Femur (tissue), 1 donor: ENCODE results near the gene RPH3AL.
"Not testable (repeated sequence)": the region's sequence is repeated elsewhere in the genome, so short reads cannot be mapped to it uniquely, and the experiment has no call there.

Experiments
- DNase-seq: peaks from one replicate; pipeline ENCODE4 v3.0.0-alpha.2; 2017

The RPH3AL gene

DNA sequence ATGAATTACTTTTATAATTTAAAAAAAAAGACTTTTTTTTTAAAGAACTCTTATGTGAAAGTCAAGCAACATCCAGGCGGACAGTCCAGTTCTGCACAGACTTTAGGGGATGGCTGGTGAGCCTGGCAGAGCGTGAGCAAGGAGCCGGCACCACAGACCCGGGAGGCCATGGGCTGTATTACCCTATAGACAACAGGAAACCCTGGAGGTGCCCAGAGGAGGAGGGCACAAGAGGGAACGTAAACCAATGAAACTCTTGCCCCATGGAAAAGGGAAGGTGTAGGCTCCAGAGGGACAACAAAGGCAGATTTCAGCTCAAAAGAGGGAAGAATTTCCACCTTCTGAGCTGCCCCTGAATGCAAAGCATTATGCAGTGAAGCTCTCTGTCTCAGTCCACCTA lies 25.5 kb upstream of the RPH3AL start:
- DNase-seq = no peak

DNA sequence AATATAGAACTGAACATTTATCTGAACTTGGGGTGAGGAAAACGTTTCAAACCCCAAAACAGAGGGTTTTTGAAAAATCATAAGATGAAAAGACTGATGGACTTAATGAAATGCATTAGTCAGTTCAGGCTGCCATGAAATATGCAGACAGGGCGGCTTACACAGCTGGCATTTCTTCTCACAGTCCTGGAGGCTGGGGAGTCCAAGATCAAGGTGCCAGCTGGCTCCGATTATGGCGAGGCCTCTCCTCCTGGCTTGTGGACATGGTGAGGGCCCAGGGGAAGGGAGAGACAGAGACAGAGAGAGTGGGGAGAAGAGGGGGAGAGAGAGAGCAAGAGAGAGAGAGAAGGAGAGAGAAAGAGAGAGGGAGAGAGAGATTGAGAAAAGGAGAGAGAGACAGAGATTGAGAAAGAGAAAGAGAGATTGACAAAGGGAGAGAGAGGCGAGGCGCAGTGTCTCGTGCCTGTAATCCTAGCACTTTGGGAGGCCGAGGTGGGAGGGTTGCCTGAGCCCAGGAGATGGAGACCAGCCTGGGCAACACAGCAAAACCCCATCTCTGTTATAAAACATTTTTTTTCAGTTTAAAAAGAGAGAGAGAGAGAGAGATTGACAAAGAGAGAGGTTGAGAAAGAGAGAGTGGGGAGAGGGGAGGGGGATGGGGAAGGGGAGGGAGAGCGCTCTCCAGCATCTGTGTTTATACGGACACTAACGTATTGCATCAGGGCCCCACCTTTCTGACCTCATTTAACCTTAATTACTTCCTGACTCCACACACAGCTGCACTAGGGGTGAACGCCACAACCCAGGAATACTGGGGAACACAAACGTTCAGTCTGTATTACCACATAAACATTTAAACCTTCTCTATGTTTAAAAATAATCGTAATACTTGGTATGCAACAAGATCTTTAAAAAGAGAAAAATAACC lies 24.6 kb upstream of the RPH3AL start:
- DNase-seq = peak; percentile 67

DNA sequence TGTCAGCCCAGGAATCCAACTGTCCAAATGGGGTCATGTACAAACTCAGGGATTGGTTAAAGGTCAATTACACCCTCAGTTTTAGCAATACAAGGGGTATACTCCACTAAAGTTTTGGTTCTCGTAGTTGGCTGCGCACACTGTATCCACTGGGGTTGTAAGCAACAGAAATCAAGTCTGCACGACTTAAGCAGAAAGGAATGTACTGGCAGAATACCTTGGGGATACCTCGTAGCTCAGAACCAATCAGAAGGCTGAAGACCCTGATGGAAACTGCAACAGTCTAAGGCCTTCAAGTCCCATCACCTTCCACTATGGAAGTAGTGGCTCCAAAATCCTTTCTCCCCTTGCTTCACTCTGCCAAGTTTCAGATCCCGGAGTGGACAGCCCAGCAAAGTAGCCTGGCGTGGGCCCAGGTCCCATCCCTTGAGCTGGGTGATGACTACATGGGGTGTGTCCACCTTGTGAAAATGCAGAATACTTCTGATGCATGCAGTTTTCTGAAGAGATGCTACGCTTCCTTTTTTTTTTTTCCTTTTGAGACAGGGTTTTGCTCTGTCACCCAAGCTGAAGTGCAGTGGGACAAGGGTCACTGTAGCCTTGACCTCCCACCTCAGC lies 21.1 kb upstream of the RPH3AL start:
- no peak for DNase-seq

DNA sequence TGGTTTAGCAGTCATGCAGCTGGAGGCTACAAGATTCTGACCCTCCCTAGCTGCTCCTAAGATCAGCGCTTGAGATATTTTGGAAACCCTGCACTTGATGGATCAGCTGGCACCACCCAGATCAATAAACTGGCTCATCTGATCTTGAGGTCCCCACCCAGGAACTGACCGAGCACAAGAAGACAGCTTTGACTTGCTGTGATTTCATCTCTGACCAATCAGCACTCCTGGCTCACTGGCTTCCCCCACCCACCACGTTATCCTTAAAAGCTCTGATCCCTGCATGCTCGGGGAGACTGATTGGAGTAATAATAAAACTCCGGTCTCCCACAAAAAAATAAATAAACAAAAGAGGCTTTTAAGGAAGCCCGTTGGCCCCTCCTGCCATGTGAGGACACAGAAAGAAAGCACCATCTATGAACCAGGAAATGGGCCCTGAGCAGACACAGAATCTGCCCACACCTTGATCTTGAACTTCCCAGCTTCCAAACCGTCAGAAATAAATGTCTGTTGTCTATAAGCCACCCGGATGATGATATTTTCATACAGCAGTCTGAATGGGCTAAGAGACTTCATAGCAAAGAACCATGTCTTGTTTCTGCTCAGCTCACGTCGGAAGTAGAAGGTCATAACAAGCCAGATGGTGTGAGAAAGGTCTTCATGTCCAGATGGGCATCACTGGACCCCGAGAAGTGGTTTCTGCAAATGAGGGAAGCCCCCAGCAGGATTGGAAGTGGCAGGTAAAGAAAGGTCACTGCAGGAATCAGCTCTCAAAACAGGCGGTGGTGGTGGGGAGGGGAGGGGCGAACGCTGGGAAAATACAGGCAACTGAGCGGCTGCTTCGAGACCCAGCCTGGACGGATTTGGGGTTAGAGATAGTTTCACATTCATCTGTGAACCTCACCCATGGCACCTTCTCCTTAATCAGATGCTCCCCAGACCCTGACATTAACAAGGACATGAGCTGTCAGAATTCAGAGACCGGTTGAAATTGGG lies 19.8 kb upstream of the RPH3AL start:
- no peak for DNase-seq

DNA sequence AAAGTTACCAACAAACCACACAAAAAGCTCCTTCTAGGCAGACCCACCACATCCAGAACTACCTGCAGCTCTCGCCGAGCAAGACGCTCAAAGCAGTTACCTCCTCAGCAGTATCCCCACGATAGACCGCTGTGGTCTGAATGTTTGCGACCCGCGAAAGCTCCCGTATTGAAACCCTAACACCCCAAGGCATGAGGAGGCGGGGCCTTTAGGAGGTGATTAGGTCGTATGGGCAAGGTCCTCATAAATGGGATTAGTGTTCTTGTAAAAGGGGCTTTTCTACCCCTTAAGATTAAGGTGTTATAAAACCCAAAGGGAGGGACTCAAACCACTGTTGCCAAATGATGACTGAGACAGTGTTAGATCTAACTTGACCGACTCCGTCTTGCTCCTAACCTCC lies 19.0 kb upstream of the RPH3AL start:
- no peak for DNase-seq

DNA sequence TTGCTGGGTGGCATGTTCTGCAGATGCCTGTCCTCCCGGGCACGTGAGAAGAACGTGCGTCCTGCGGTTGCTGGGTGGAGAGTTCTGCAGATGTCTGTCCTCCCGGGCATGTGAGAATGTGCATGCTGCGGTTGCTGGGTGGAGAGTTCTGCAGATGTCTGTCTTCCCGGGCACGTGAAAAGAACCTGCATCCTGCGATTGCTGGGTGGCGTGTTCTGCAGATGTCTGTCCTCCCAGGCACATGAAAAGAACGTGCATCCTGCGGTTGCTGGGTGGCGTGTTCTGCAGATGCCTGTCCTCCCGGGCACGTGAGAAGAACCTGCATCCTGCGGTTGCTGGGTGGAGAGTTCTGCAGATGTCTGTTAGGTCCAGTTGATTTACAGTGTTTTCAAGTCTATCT lies 15.0 kb upstream of the RPH3AL start:
- not testable (repeated sequence) for DNase-seq

DNA sequence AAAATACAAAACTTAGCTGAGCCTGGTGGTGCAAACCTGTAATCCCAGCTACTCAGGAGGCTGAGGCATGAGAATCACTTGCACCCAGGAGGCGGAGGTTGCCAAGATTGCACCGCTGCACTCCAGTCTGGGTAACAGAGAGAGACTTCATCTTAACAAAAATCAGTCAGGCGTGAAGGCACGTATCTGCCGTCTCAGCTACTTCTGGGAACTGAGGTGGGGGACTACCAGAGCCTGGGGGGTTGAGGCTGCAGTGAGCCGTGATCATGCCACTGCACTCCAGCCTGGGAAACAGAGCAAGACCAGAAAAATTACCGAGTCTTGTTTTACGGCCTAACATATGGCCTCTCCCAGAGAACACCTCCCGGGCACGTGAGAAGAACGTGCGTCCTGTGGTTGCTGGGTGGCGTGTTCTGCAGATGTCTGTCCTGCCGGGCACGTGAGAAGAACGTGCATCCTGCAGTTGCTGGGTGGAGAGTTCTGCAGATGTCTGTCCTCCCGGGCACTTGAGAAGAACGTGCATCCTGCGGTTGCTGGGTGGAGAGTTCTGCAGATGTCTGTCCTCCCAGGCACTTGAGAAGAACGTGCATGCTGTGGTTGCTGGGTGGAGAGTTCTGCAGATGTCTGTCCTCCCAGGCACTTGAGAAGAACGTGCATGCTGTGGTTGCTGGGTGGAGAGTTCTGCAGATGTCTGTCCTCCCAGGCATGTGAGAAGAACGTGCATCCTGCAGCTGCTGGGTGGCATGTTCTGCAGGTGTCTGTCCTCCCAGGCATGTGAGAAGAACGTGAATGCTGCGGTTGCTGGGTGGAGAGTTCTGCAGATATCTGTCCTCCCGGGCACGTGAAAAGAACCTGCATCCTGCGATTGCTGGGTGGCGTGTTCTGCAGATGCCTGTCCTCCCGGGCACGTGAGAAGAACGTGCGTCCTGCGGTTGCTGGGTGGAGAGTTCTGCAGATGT lies 14.3 kb upstream of the RPH3AL start:
- DNase-seq = not testable (repeated sequence)

DNA sequence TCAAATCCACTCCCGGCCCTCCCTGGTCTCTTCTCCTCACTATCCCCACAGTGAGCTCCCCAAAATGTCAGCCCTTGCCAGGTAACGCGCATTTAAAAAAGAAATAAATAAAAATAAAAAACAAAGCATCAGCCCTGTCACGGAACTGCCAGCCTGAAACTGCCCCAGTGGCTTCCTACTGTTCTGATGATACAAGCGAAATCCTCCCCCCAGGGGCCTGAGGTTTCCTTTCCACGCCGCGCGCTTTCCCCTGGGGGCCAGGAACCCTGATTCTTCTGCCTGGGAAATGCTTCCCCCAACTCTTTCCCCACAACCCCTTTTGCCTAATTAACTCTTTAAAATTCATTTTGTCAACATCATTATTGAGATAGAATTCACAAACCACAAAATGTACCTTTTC lies 12.2 kb upstream of the RPH3AL start:
- DNase-seq = no peak

DNA sequence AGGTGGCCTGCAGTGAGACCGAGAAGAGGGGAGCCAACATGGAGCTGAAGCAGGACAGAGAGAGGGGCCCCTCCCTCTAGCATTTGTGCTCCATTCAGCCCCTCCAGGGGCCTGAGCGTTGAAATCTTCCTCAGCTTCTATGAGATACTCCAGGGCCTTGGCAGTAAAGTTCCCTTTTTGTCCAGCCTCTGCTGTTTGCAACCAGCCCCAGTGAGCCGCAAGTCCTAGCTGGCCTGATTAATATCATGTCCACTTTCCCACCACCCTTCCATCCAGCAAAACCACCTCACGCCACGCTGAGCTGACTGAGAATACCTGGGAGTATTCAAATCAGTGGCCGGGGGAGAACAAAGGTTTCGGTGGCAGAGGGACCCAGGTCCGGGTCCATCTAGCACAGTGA lies 11.7 kb upstream of the RPH3AL start:
- DNase-seq = no peak

DNA sequence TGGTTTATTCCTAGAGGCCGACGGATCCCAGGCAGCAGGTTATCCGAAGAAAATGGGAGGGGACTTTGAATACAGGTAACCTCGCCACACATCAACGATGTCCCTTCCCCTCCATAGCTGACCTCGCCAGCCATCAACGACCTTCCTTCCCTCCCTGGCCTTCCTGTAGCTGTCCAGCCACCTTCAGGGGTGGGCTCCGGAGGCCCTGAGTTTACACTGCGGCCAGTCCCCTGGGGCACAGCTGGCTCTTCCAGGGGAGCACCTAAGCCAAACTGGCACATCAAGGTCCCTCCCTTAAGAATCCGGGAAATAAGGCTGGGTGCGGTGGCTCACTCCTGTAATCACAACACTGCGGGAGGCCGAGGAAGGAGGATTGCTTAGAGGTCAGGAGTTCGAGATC lies 10.1 kb upstream of the RPH3AL start:
- no peak for DNase-seq

DNA sequence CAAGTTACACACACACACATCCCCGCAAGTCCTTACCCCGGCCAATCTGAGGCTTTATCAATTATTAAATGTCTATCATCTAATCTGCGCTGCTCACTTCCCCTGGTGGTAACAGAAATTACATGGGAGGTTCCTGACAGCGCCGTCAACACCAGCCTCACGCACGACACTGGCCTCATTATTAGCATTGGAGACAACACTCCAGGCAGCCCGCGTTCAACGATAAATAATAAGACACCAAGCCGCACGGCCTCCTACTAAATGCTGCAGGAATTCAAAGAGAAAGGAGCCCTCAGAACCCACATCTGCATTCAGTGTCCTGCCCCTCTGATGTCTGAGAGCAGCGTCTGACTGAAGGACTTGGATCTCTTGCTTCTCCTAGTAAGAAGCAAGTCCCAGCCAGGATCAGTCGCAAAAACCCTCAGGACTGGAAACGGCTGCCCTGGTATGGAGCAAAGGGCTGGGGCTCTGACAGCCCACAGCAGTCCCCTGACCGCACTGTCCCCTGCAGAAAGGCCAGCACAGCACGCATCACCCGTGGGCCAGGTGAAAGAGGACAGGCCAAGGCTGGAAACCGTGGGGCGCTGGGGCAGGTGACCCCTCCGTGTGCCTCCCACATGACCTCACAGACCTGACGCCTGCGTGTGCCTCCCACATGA lies 7.6 kb upstream of the RPH3AL start:
- DNase-seq = no peak

DNA sequence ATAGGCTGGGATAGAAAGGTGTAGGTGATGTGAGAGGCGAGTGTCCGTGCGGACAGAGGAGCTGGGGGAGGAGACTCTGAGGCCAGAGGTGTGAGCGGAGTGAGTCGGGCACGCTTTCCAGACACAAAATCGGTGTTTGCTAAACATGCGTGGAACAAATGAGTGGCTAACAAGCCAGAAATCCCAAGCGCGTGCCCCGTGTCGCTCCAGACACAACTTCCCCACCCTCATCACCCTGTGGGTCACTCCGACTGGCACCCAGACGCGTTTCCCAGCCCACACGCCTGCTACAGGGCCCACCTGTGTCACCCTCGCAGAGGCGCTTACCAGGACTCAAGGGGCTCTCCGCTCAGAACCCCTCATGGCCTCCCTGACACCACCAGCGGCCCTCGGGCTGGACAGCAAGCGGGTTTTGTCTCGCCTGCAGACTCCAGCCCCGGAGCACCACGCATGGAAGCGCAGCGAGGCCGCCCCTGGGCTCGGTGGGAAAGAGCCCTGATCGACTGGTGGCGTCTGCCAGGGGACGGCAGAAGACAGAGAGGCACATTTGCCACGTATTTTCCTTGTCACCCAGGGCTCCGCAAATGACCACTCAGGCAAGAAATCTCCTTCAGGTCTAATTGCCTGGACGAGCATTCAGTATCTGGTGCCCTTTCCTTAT lies 6.0 kb upstream of the RPH3AL start:
- DNase-seq = no peak

DNA sequence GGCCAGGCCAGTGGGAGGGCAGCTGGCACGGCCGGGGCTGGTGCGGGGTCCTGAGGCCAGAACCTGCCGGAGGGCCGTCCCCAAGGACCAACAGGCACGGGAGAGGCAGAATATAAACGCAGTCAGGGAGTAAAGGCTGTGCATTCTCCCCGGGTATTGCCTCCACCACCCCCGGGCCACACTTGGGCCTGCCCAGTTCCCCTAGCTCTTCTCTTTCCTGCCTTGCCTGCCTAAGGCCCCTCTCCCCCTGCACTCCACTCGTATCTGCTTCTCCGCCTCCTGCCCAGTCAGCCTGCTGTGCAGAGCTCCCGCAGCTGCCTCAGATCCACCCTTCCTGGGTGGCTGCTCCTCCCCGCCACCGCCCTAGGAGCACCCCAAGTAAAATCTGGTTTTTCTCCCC lies 5.0 kb upstream of the RPH3AL start:
- DNase-seq = no peak

DNA sequence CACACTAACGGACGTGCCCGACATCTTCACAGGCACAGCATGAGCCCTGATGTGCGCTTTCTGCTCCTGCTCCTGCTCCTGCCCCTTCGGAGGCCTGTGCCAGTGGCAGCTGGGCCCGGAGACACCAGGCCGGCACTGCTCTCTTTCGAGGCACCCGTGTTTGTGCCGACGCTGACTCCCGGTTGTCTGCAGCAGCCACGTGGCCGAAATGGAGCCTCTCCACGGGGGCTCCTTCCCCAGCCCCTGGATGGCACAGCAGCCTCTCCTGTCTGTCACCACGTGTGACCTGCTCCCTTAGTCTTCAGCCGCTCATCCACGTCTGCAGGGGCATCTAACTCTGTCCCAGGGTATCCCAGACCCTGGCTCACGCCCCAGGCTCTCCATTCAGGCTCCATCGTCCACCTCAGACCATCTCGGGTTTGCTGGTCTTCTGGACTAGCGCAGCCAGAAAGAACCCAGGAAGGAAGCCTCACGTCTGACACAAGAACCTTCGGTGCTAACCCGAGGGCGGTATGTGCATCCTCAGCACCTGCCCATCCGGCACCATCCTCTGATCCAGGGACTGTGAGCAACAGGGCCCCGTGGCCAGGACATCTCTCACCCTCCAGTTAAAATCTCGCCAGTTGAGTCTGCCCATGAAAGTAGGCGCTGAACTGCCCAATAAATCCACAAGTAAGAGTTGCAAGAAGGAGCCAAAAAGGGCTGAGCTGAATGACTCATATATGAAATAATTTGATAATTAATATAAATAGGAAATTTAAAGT lies 4.2 kb upstream of the RPH3AL start:
- DNase-seq = no peak

DNA sequence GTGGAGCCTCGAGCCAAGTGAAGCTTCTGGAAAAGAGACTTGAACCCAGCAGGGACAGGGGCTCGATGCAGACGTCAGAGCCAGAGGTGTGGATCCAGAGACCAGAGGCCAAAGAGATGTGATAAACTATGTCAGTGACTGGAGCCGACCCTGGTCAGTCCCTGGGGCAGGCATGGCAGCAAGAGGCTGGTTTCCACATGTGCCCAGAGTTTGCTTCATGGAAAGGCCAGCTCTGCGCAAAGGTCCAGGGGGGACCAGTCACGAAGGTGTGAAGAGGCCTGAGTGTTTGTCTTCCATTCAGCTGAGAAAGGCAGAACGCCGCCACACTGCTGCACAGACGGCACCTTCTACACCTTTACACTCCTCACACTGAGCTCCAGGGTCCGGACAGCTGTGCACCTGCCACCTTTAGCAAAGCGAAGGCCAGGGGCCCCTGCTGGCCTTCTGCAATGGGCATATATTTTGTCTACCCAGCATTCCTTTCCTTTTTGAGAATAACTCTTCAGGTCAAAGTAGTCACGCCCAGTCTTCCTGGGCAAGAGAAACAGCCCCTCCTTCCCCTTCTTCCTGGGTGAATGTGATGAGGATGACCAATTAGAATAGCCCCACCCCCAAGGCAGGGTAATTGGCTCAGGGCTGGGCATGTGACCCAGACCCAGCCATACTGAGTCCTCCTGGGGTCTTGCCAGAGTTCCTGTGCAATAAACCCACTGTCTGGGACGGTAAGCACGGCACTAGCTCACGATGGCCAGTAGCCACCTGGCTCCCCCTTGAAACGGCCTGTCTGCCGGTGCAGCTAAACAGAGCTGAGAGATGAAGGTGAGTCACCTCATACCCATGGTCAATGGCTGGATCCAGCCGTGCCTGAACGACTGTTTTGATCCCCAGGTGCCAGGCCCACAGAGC lies 2.3 kb upstream of the RPH3AL start:
- no peak for DNase-seq

DNA sequence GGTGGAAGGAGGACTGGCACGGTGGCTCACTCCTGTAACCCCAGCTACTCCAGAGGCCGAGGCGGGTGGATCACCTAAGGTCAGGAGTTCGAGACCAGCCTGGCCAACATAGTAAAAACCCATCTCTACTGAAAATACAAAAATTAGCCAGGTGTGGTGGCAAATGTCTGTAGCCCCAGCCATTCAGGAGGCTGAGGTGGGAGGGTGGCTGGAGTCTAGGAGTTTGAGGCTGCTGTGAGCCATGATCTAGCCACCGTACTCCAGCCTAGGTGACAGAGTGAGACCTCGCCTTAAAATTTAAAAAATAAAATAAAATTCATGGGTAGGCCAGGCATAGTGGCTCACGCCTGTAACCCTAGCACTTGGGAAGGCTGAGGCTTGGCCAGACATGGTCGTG lies 1.2 kb upstream of the RPH3AL start:
- DNase-seq = no peak

DNA sequence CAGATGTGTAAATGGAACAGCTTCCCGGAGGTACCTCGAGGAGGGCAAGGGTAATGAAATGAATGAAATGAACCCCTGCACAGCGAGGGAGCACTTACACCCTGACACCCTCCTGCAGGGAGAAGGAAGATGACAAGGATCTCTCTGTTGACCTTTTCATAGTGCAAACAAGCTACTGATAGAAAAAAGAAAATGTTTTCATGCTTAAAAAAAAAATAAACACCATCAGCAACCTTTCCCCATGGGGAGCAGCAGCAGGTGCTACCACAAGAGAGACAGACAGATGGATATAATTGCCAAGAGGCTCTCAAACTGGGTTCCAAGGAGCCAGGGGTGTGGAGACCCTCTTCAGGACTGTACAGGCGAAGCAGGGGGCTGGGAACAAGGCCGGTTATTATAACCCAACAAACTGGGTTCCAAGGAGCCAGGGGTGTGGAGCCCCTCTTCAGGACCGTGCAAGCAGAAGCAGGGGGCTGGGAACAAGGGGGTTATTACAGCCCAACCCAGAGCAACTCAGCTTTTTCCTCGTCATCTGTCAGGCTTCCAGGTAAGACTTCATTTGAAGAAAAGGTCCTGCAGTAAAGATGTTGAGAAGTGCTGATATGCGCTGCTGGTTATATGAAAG lies 718 bp upstream of the RPH3AL start:
- no peak for DNase-seq

DNA sequence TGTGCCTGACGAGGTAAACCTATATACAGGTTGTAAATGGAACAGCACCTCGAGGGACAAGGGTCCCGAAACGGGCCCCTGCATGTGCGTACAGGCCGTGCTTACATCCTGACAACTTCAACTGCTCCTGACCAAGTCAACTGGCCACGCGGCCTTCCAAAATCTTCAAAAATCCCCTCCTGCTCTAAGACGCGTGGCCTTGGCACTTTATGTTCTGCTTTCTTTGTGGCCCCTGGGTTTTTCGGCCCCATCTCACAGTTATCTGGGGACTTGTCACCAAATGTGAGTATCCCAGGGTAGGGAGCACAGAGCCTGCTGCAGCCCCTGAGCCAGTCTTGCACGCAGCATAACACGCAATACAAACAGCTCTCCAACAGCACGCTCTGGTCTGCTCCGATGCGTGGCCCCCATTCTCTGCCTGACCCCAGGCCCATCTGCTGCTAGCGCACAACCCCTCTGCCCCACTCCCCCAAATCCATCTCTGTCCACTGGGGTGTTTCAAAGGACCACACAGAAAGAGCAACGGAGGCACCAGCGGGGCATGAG lies 659 bp downstream of the RPH3AL start:
- DNase-seq = no peak
